Liver (tissue), 9 donors: ENCODE results near the gene TXNDC12. TPM values are rescaled to one million over a fixed set of nuclear protein-coding genes. Genes with fewer than 3 reads are reported as not detected.

Source experiments
- DNase-seq: peaks from one replicate; pipeline ENCODE4 v3.0.0-alpha.2; 2017; ENCODE audit warnings: low spot score
- H3K27ac ChIP-seq, 2 donors: one replicate each; pipeline ENCODE4 v1.7.0; 2013; ENCODE audit warnings: inconsistent platforms in 2 of 2, low read length in 2 of 2, control low read depth in 1 of 2, low read depth in 1 of 2, mild to moderate bottlenecking in 1 of 2
- H3K27me3 ChIP-seq, 4 donors: one replicate each; pipeline versions ENCODE4 v1.6.1 to v1.7.0; 2013; ENCODE audit warnings: low read length in 3 of 4, inconsistent platforms in 1 of 4, mild to moderate bottlenecking in 1 of 4, moderate library complexity in 1 of 4; ENCODE audit not compliant: control insufficient read depth in 4 of 4, insufficient read depth in 4 of 4
- H3K36me3 ChIP-seq, 4 donors: one replicate each; pipeline versions ENCODE4 v1.6.1 to v1.7.0; 2013; ENCODE audit warnings: low read length in 3 of 4, mild to moderate bottlenecking in 3 of 4, low read depth in 1 of 4, moderate library complexity in 1 of 4; ENCODE audit not compliant: control insufficient read depth in 4 of 4, insufficient read depth in 3 of 4
- H3K4me1 ChIP-seq, 4 donors: one replicate each; pipeline versions ENCODE4 v1.6.1 to v1.7.0; 2013; ENCODE audit warnings: low read length in 3 of 4, mild to moderate bottlenecking in 3 of 4, moderate library complexity in 1 of 4; ENCODE audit not compliant: control insufficient read depth in 4 of 4, insufficient read depth in 4 of 4
- H3K4me3 ChIP-seq, 3 donors: one replicate each; pipeline versions ENCODE4 v1.6.1 to v1.7.0; 2013; ENCODE audit warnings: low read length in 3 of 3, control low read depth in 1 of 3, low read depth in 1 of 3, mild to moderate bottlenecking in 1 of 3
- H3K9ac ChIP-seq, 2 donors: one replicate each; pipeline ENCODE4 v1.7.0; 2013; ENCODE audit warnings: low read length in 2 of 2, mild to moderate bottlenecking in 2 of 2, moderate library complexity in 2 of 2, control low read depth in 1 of 2, low read depth in 1 of 2
- H3K9me3 ChIP-seq, 4 donors: one replicate each; pipeline versions ENCODE4 v1.6.1 to v1.7.0; 2013; ENCODE audit warnings: low read length in 3 of 4; ENCODE audit not compliant: control insufficient read depth in 4 of 4
- ATF3 ChIP-seq: IDR thresholded peaks from 2 replicates; pipeline ENCODE4 v1.6.1; 2016; ENCODE audit warnings: antibody characterized with exemption
- CTCF ChIP-seq: fragments of 150-350 bp; IDR thresholded peaks from 2 replicates; pipeline ENCODE4 v1.5.1; 2017; ENCODE audit warnings: improper control_type of control experiment, low read depth, low read length; ENCODE audit not compliant: missing input control
- EGR1 ChIP-seq, 2 donors: IDR thresholded peaks; 2 replicates each; pipeline ENCODE4 v1.6.1; 2016 to 2018; ENCODE audit warnings: antibody characterized with exemption in 2 of 2, low read depth in 2 of 2
- FOXA1 ChIP-seq: IDR thresholded peaks from 2 replicates; pipeline ENCODE4 v1.6.1; 2016; ENCODE audit warnings: antibody characterized with exemption
- FOXA2 ChIP-seq: IDR thresholded peaks from 2 replicates; pipeline ENCODE4 v1.6.1; 2016; ENCODE audit warnings: antibody characterized with exemption
- GABPA ChIP-seq, 2 donors: IDR thresholded peaks in 1 of 2; conservative IDR thresholded peaks in 1 of 2; 2 replicates each; pipeline ENCODE4 v1.6.1; 2016; ENCODE audit warnings: antibody characterized with exemption in 2 of 2, mild to moderate bottlenecking in 1 of 2, moderate library complexity in 1 of 2
- HNF4A ChIP-seq, 2 donors: conservative IDR thresholded peaks; 2 replicates each; pipeline ENCODE4 v1.6.1; 2016; ENCODE audit warnings: antibody characterized with exemption in 2 of 2, mild to moderate bottlenecking in 2 of 2
- HNF4G ChIP-seq: IDR thresholded peaks from 2 replicates; pipeline ENCODE4 v1.6.1; 2016; ENCODE audit warnings: antibody characterized with exemption
- JUND ChIP-seq, 2 donors: IDR thresholded peaks; 2 replicates each; pipeline ENCODE4 v1.6.1; 2016; ENCODE audit warnings: antibody characterized with exemption in 2 of 2
- MAX ChIP-seq: IDR thresholded peaks from 2 replicates; pipeline ENCODE4 v1.6.1; 2016; ENCODE audit warnings: antibody characterized with exemption
- NR2F2 ChIP-seq: IDR thresholded peaks from 2 replicates; pipeline ENCODE4 v1.6.1; 2016; ENCODE audit warnings: antibody characterized with exemption
- RAD21 ChIP-seq, 2 donors: IDR thresholded peaks; 2 replicates each; pipeline ENCODE4 v1.6.1; 2016; ENCODE audit warnings: antibody characterized with exemption in 2 of 2, mild to moderate bottlenecking in 2 of 2
- REST ChIP-seq: IDR thresholded peaks from 2 replicates; pipeline ENCODE4 v1.6.1; 2016; ENCODE audit warnings: antibody characterized with exemption, mild to moderate bottlenecking
- RXRA ChIP-seq, 2 donors: IDR thresholded peaks; 2 replicates each; pipeline ENCODE4 v1.6.1; 2017 to 2018; ENCODE audit warnings: antibody characterized with exemption in 2 of 2, mild to moderate bottlenecking in 1 of 2
- SP1 ChIP-seq: IDR thresholded peaks from 2 replicates; pipeline ENCODE4 v1.6.1; 2018; ENCODE audit warnings: antibody characterized with exemption, mild to moderate bottlenecking
- TAF1 ChIP-seq: conservative IDR thresholded peaks from 2 replicates; pipeline ENCODE4 v1.6.1; 2016; ENCODE audit warnings: antibody characterized with exemption, mild to moderate bottlenecking
- YY1 ChIP-seq: IDR thresholded peaks from 2 replicates; pipeline ENCODE4 v1.6.1; 2016; ENCODE audit warnings: antibody characterized with exemption, mild to moderate bottlenecking
- ZBTB33 ChIP-seq: IDR thresholded peaks from 2 replicates; pipeline ENCODE4 v1.6.1; 2016; ENCODE audit warnings: antibody characterized with exemption
- WGBS: extraction: QIAGEN DNeasy Blood & Tissue Kit; methylation state at CpG from one replicate; pipeline ENCODE4 v1.1.7; 2013; 5-methylcytosine and 5-hydroxymethylcytosine counted together
- polyA plus RNA-seq, 2 donors: library from polyadenylated mRNA; stranded (reverse) in 1 of 2; unstranded in 1 of 2; fragments of 200-250 nt in 1 of 2; fragments of >200 nt in 1 of 2; fragmentation: Nextera tagmentation in 1 of 2; extraction: Ambion mirVana in 1 of 2; gene quantifications; one replicate each; pipeline versions ENCODE4 v1.2.1 to v1.2.3, GENCODE V29; 2013 to 2015
- total RNA-seq, 2 donors: library from RNA; depleted of rRNA; stranded (reverse); fragments of >200 nt; gene quantifications; one replicate each; pipeline ENCODE4 v1.2.3, GENCODE V29; 2014
- donor health status: healthy.
- donor health status: healthy.
- donor health status: healthy.
- donor health status: healthy.
- donor health status: healthy.

Gene TXNDC12
- total and polyA plus RNA-seq, 4 donors, result 17.5 to 35.8 (median 20.7) TPM

- Histone ChIP-seq H3K36me3 (peaks cover 7 to 25% (median 18%) of the 10 kb centered on the region in 4 donors), H3K4me1 (no peaks in the 10 kb centered on the region), H3K9me3 (no peaks in the 10 kb centered on the region), H3K4me3 (no peak overlapping the region), H3K27me3 (no peaks in the 10 kb centered on the region), H3K27ac (no peak overlapping the region), H3K9ac (no peak overlapping the region)
- WGBS, result 96% methylated on average over 4 of the region's 4 CpGs
- TF ChIP-seq YY1 (no peak), FOXA1 (no peak), EGR1 (IDR thresholded peaks at IDR 0.05; ENCODE audit: low read depth in 2 of 2) (no peak), ZBTB33 (no peak), RAD21 (IDR thresholded peaks at IDR 0.05) (no peak), GABPA (IDR thresholded peaks at IDR 0.05 in 1 of 2, conservative IDR thresholded peaks at IDR 0.05 in 1 of 2) (no peak), FOXA2 (no peak), CTCF (no peak), HNF4A (conservative IDR thresholded peaks at IDR 0.05) (no peak), SP1 (no peak), RXRA (IDR thresholded peaks at IDR 0.05) (no peak), HNF4G (no peak), NR2F2 (no peak), TAF1 (no peak), REST (no peak), ATF3 (no peak), MAX (no peak), JUND (IDR thresholded peaks at IDR 0.05) (no peak)
- no peak for DNase-seq
Observed at GRCh38 chr1:52070704-52071103, 15.7 kb upstream of the TXNDC12 start.
